ENCODE results near the gene FAM47B.

Gene FAM47B

DNA sequence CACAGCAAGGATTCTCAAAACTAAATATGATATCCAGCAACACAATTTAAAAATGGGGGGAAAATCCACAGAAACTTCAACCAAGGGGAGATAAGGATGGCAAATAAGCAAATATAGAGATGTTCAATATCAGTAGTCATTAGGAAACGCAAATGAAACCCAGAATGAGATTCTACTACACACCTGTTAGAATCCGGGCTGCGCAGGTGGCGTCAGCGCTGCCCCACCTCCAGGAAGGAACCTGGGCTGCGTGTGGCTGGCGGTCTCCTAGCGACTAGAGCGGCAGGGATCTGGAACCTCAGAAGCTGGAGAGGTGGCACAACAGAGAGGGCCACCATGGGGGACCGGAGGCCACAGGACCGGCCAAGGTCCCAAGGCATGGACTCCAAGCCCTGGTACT is at the start of gene FAM47B:
FAM47B (plus strand) TSS at position 301 of the 400 bp plus-strand sequence; CDS start at position 337, 36 bp downstream.
- no peak for DNase-seq

DNA sequence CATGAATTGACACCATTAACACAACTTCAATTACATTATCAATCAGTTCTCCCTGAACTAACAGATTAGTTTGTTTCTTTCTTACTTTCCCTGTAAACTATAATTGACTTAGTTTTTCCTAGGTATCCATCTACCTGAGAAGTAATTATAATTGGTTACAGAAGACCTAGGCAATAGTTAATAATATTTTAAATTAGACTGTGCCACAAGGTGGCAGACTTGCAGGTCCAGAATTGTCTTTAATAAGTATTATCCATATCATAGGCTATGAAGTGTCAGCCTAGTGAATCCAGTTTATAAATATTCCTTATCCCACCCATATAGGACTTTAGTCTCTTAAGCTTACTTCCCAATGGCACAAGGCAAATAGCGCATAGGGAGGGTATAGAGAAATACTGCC is 48.9 kb upstream of the FAM47B start:
- DNase-seq, result no peak

DNA sequence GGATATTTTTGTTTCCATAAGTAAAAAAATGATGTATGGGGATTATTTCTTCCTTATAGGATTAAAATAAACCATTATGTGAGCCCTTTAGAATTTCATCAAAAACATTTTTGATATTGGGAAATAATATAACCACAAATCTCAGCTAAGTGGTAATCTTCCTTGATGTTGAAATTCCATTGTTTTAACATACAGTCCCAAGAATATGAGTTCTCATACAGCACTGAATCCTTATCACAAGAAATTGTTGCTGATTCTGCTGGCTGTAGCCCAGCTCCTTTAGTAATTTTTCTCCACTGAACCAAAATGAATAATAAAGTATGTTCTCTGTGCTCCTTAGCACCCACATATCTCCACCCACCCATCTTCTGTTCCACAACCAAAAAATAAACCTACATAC is 41.9 kb upstream of the FAM47B start:
- DNase-seq, result no peak

DNA sequence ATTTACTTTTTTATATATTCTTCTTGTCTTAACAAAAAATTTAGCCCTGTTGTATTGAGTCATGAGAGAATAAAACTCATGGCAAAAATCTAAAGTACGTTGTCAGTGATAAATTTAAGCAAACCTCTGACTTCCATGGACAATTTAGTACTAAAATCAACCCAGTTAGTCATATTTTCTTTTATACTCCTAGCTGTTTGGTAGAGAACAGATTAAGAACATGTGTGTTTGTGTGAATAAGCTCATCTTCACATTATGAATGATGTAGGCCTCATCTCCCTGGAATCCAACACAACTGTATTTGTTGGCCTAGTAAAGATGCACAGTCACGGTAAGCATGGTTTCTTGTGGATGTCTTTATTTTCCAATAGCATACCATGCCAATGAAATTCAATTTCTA is 40.8 kb upstream of the FAM47B start:
- DNase-seq, result no peak

DNA sequence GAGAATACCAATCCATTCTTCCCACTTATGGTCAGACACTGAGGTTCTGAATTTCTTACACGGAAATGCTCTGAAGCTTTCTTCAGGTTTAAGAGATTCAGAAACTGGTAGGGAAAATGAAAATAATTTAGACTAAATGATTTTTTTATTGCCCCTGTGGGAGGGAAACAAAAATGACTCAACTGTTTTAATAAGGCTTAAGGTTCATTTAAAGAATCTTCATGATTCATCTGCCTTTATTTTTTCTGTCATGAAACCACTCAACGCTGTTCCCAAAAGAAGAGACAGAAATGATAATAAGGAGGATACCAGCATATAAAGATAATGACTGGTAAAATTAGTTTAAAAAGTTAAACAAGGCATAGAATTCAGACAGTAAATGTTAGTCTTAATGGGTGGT is 39.3 kb upstream of the FAM47B start:
- no peak for DNase-seq

DNA sequence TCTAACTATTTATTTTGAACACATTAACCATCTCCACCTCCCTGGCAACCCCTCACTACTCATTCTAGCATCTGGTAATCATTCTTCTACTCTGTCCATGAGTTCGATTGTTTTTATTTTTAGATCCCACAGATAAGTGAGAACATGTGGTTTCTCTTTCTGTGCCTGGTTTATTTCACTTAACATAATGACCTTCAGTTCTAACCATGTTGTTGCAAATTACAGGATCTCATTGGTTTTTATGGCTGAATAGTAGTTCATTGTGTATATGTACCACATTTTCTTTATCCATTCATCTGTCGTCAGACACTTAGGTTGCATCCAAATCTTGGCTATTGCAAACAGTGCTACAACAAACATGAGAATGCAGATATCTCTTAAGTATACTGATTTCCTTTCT is 33.4 kb upstream of the FAM47B start:
- DNase-seq, result no peak

DNA sequence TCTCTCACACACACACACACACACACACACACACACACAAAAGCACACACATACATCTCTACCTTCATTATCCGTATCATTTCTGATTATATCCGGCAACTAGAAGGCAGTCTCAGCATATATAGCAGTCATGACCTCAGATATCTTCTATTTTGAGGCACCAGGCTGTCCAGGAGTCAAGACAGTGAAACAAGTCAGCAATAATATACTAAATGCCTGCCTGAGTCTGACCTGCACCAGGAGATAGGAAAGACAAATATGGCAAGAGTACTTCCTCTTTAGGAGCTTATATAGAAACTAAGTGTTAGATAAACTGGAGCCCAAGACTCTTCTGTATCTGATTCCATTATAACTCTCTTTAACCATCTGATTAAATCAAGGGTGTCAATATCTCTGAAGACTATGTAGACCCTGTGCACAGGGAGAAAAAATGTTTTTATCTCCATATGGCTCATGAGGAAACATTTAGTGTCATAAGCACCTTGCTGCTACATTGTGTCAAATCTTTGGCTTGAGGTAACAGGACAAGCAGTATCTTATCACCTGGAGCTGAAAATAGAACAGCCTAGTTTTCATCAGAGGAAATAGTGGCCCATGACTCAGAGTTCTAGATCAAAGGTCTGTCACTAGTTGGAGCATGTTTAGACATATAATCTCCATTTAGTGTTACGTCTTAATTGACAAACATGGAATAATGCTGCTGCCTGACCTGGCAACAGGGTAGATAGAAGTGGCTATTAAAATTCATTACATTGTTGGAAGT is 27.0 kb upstream of the FAM47B start:
- DNase-seq, result no peak

DNA sequence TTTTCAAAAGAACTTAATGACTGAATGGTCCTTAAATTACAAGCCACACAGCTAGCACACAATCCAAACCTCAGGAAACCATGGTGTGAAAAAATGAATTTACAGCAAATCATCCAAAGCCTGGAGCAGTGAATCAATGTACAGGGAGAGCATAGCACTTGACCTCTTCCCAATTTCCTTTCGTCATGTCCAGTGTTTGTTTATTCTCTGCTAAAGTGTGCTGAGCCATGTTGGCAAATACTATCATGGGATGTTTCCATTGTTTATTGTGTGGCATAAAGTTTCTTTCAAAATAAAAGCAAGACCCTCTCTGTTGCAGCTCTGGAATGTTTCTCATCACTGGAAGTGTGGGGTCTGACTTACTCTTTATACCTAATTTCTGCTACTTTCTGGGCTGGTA is 25.4 kb upstream of the FAM47B start:
- DNase-seq, result no peak

DNA sequence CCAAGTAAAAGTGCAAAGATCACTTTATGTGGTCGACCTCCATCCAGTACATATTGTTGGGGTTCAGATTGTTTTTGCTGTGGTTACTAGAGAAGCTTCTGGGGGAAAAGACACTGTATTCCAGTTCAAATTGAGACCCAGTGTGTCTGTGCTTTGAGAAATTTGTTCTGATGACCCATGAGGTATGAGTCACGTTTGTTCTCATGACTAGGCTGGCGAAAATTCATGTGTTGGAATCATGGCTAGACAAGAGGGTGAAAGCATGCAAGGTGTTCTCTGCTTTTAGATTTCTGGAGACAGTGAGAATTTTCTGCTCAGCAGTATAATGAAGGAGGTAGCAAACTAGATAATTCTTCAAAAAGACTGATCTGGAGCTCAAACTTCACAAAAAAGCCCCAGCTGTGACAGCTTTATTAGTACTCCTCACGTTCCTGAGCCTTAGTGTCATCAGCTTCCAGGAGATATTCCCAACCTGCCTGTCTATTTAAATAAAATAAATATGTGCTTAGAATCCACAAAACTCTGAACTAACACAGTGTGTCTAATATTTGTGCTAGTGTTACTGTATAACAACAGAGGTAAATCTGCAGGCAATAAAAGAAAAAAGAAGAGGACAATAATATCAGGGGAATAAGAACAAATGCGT is 24.4 kb upstream of the FAM47B start:
- DNase-seq, result no peak

DNA sequence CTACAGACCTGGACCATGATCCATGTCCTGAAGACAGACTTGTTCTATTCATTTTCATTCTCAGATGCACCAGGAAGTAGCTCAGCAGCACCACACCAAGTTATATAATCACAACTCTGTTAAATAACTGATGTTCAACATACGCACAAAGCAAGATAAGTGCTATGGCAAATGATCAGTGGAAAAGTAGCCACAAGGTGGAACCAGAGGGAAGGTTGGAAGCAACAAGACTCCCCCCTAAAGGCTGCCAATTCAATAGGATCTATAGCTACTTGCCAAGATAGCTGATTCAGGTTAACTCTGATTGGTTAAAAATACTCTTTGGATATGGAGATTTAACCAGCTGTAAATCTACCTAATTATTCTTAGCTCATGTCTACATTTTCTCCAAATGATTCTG is 23.7 kb upstream of the FAM47B start:
- no peak for DNase-seq

DNA sequence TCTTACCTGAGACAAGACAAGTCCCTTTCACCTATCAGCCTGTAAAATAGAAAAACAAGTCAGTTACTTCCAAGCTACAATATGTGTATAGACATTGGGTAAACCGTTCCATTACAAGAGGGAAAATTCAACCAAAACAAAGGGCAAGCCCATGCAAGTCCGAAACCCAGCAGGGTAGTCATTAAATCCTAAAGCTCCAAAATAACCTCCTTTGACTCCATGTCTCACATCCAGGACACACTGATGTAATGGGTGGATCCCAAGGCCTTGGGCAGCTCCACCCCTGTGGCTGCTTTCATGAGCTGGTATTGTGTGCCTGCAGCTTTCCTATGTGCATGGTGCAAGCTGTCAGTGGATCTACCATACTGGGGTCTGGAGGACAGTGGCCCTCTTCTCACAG is 14.7 kb upstream of the FAM47B start:
- DNase-seq, result no peak

DNA sequence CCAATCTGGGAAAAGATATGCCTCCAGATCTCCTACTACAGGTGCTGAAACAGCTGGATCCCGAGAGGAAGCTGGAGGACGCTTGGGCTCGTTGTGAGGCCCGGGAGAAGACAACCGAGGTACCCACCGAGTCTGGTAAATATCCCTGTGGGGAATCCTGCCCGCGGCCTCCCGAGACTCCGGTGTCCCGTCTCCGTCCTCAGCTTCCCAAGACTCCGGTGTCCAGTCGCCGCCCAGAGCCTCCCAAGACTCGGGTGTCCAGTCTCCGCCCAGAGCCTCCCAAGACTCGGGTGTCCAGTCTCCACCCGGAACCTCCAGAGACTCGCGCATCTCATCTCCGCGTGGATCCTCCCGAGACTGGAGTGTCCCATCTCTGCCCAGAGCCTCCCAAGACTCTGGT is 639 bp downstream of the FAM47B start:
- DNase-seq, result no peak

DNA sequence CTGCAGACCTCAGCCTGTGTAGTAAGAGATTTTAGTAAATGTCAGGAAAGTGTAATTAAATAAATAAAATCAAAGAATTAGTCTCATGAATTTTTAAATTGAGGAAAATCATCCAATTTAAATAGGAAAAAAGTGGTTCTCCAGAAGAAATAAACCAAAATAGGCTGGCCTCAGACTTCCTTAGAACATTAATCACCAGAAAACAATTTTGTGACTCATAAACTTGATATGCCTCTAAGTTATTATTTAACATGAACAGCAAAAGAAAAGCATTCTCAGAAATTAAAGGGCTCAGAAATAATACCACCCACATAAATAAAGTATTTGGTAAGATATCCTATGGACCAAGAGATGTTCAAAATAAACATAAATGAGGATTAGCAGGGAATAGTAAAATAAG is 14.3 kb downstream of the FAM47B start:
- no peak for DNase-seq

DNA sequence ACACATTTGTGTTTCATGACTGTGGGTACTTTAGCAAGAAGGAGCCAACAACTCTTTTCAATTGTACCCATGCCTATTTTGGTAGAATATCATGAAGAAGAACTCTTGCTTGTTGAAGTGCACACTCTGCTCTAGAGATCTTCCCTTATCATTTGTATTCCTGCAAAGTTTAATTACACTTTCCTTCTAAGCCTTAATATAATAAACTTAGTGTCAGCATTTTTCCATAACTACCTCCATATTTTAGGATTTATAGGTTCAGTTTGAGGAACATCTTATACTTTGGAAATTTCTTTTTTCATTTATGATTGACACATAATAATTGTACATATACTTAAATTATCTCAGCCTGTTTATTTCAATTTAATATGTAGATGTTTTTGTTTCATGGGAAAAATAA is 19.1 kb downstream of the FAM47B start:
- DNase-seq, result no peak

DNA sequence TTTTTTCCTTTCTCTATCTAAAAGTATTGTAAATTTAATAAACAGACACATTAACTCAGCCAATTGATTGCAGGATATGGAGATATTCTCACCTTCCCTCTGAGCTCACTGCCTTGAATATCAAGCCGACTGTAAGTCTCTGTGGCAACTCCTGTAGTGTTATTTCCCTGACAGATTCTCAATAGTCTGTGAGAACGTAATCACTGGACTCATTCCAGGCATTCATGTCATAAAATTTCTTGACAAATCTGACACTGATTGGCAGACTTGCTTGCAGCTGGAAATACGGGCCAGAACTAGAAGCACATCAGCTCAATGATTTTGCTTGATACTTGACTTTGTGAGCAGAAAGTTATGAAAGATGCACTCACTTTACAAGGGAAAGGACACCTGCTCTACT is 29.6 kb downstream of the FAM47B start:
- no peak for DNase-seq

DNA sequence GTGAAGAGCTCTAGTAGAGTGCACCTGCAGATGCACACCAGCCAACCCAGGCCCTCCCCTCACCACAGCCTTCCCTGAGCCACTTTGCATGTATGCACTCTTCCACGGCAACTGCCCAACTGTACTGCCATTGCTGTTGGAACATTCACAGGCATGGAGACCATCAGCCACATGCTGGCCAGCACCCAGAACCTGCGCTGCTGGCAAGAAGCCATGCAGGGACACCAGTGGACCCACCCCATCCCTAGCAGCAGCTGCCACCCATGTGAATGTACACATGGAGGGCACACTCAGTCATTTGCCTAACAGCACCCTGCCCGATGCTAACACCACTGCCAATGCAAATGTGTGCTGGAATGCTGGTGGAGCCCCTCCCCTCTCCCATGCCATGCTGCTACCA is 35.6 kb downstream of the FAM47B start:
- no peak for DNase-seq

DNA sequence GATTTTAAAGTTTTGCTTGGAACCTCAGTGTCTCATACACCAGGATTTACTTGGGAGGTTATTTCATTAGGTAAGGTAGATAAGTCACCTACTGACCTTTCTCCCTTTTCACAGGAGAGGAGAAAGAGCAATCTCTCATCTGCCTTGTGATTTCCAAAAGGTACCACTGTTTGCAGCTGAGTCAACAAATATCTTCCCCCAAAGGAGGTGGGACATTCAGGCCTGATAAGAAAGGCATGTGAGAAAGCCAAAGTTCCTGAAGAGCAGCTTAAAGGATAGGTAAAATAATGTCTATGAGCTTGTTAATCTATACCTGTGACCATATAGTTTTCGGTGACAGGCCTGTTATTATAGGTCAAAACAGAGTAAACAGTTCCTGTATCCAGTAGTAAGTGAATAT is 45.0 kb downstream of the FAM47B start:
- DNase-seq, result no peak

Measured in CD4-positive, alpha-beta T cell treated with Interleukin-17A for 1 hour (primary cell).